Caco-2 (cell line): ENCODE data around the gene LRWD1. TPM values are rescaled to one million over a fixed set of nuclear protein-coding genes. Genes with fewer than 3 reads are reported as not detected.

Experiments used
- BruUV-seq: library from RNA; stranded (reverse); fragments of 400-500 nt; replicated peaks from 2 replicates; lab custom pipeline; 2021; lab: Mats Ljungman, UMichigan
- CTCF ChIA-PET: fragments of 300-600 bp; sonication (Branson Sonifier 250); formaldehyde crosslinking; loops from one replicate; lab custom pipeline; 2022; ENCODE audit warnings: antibody characterized with exemption; lab: Charles Lee
- POLR2A ChIA-PET: fragments of 300-600 bp; sonication (Branson Sonifier 250); formaldehyde crosslinking; loops from one replicate; lab custom pipeline; 2022; ENCODE audit warnings: antibody characterized with exemption; lab: Charles Lee
- DNase-seq, 2 experiments: peaks; one replicate each; pipeline versions ENCODE4 v3.0.0 to v3.0.0-alpha.2; 2020 to 2022
- H3K27me3 ChIP-seq: replicated peaks from 2 replicates; pipeline ENCODE4 v1.6.0; 2011; ENCODE audit warnings: low read length; ENCODE audit not compliant: control insufficient read depth, insufficient read depth
- H3K36me3 ChIP-seq: 2 replicates; pipeline ENCODE4 v1.5.1; 2011; ENCODE audit warnings: low read length; ENCODE audit not compliant: control insufficient read depth, insufficient read depth
- H3K4me1 ChIP-seq: fragments of 250-450 bp; sonication (Bioruptor Pico); 2 replicates; pipeline ENCODE4 v1.5.1; 2020; ENCODE audit warnings: mild to moderate bottlenecking
- H3K4me3 ChIP-seq: 2 replicates; pipeline ENCODE4 v1.5.1; 2011; ENCODE audit warnings: low read depth, mild to moderate bottlenecking, control low read depth, low read length
- H3K9me3 ChIP-seq: fragments of 250-450 bp; sonication (Bioruptor Pico); 2 replicates; pipeline ENCODE4 v1.5.1; 2020; ENCODE audit warnings: mild to moderate bottlenecking, moderate library complexity
- H3K27ac Mint-ChIP-seq: one replicate; pipeline ENCODE4 v1.8.0; 2022; ENCODE audit warnings: mixed read lengths; ENCODE audit not compliant: unreplicated experiment
- H3K27me3 Mint-ChIP-seq: one replicate; pipeline ENCODE4 v1.8.0; 2022; ENCODE audit warnings: mixed read lengths; ENCODE audit not compliant: insufficient read depth, unreplicated experiment
- H3K36me3 Mint-ChIP-seq: one replicate; pipeline ENCODE4 v1.8.0; 2022; ENCODE audit warnings: mild to moderate bottlenecking, mixed read lengths; ENCODE audit not compliant: insufficient read depth, unreplicated experiment
- H3K4me1 Mint-ChIP-seq: one replicate; pipeline ENCODE4 v1.8.0; 2022; ENCODE audit warnings: low read depth, mixed read lengths; ENCODE audit not compliant: unreplicated experiment
- H3K4me3 Mint-ChIP-seq: one replicate; pipeline ENCODE4 v1.8.0; 2022; ENCODE audit warnings: mild to moderate bottlenecking, moderate library complexity, mixed read lengths; ENCODE audit not compliant: unreplicated experiment
- H3K9me3 Mint-ChIP-seq: one replicate; pipeline ENCODE4 v1.8.0; 2022; ENCODE audit warnings: mixed read lengths; ENCODE audit not compliant: unreplicated experiment
- intact Hi-C: fragments of 100-400 bp; cut with micrococcal nuclease; formaldehyde crosslinking; loops from one replicate; pipeline ENCODE4 v1.10.0; 2022; ENCODE audit not compliant: unreplicated experiment
- total RNA-seq: library from RNA; stranded (reverse); gene quantifications from 2 replicates; pipeline ENCODE4 v1.2.3, GENCODE V29; 2022
- TF ChIP-seq, protein P1 (sequence below), 2 experiments: fragments of 200-600 bp in 1 of 2; IDR thresholded peaks; 1 replicate in 1 of 2; 2 replicates in 1 of 2; pipeline versions ENCODE4 v1.5.1 to v1.8.0; 2011 to 2022; ENCODE audit warnings: antibody characterized with exemption in 1 of 2, control low read depth in 1 of 2, inconsistent platforms in 1 of 2, low read depth in 1 of 2, low read length in 1 of 2, mild to moderate bottlenecking in 1 of 2, moderate library complexity in 1 of 2; ENCODE audit not compliant: insufficient read depth in 1 of 2, severe bottlenecking in 1 of 2, unreplicated experiment in 1 of 2

The LRWD1 gene
- total RNA-seq, 1 experiment from 2014 or later: 23.6 TPM

DNA sequence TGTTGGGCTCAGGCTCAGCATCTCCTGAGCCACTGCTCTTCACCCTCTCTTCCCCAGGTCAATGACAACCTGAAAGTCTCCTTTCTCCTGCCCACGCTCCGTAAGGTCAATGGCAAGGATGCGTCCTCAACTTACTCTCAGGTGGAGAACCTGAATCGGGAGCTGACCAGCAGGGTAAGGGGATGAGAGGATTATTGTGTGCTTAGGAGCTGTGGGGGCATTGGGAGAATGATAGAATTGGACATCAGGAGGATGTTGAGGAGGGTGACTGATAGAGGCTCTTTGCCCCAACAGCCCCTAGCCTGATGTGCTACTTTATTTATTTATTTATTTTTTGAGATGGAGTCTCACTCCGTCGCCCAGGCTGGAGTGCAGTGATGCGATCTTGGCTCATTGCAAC is 1.3 kb downstream of the LRWD1 start:
- H3K4me1 Mint-ChIP-seq: peaks cover 8% of the 10 kb centered on the region
- CTCF ChIA-PET: interaction anchor here (0.7 to 1.0 kb wide), 2 partner anchors 8 to 61 kb away, joined by 4 to 7 read pairs; no protein-coding TSS in a partner anchor

DNA sequence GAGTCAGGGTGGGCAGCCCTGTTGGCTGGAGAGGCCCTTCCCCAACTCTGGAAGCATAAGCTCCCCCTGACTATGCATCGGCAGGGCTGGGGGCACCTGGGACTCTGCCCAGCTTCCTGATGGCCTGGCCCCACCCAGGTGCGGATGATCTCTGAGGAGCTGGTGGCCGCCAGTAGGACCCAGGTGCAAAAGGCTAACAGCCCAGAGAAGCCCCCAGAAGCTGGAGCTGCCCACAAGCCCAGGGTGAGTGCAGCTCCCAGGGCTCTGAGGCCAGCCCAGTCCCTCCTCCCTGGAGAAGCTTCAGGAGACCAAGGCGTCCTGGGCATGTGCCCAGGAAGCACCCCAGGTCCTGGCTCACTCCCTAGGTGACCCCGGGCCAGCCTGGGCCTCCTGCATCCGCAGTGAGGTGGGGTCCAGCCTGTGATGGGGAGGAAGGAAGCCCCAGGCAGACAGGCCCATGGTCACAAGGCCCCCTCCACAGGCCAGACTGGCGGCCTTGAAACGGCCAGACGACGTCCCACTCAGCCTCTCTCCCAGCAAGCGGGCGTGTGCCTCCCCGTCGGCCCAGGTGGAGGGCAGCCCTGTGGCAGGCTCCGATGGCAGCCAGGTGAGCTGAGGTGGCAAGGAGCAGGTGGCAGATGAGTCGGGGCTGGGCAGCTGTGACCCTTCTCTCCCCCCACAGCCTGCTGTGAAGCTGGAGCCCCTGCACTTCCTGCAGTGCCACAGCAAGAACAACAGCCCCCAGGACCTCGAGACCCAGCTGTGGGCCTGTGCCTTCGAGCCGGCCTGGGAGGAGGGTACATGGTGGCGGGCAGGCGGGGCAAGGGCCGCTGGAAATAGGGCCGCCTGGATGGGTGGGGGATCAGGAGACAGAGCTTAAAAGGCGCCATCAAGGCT is 3.0 kb downstream of the LRWD1 start:
- intact Hi-C loops: no loop called here
- peaks cover 5% of the 10 kb centered on the region; the same call in 1 of the 2 replicates for H3K4me1 ChIP-seq
- no peak overlapping the region for H3K4me3 ChIP-seq
- Mint-ChIP-seq H3K9me3 (no peaks in the 10 kb centered on the region), H3K27me3 (no peaks in the 10 kb centered on the region), H3K27ac (no peak overlapping the region), H3K36me3 (peaks cover 38% of the 10 kb centered on the region), H3K4me1 (peaks cover 8% of the 10 kb centered on the region), H3K4me3 (no peak overlapping the region)
- CTCF ChIA-PET: interaction anchor here (0.6 to 1.0 kb wide), 2 partner anchors 177 to 477 kb away, joined by 3 read pairs; no protein-coding TSS in a partner anchor
- POLR2A ChIA-PET: no interaction called here
- no peaks in the 10 kb centered on the region; the same call in 1 of the 2 replicates for H3K36me3 ChIP-seq
- H3K9me3 ChIP-seq: no peaks in the 10 kb centered on the region
- H3K27me3 ChIP-seq: no peaks in the 10 kb centered on the region
- BruUV-seq: no TSS peak
- no peak for DNase-seq
- TF ChIP-seq, protein P1, sequence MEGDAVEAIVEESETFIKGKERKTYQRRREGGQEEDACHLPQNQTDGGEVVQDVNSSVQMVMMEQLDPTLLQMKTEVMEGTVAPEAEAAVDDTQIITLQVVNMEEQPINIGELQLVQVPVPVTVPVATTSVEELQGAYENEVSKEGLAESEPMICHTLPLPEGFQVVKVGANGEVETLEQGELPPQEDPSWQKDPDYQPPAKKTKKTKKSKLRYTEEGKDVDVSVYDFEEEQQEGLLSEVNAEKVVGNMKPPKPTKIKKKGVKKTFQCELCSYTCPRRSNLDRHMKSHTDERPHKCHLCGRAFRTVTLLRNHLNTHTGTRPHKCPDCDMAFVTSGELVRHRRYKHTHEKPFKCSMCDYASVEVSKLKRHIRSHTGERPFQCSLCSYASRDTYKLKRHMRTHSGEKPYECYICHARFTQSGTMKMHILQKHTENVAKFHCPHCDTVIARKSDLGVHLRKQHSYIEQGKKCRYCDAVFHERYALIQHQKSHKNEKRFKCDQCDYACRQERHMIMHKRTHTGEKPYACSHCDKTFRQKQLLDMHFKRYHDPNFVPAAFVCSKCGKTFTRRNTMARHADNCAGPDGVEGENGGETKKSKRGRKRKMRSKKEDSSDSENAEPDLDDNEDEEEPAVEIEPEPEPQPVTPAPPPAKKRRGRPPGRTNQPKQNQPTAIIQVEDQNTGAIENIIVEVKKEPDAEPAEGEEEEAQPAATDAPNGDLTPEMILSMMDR (IDR thresholded peaks at IDR 0.05; ENCODE audit: insufficient read depth in 1 of 2, low read depth in 1 of 2, low read length in 1 of 2, severe bottlenecking in 1 of 2, unreplicated experiment in 1 of 2): no peak

More for the DNA sequence above, 1.3 kb downstream of the LRWD1 start:
- H3K4me1 ChIP-seq: peaks cover 5% of the 10 kb centered on the region; the same call in 1 of the 2 replicates
- Mint-ChIP-seq H3K27me3 (no peaks in the 10 kb centered on the region), H3K4me3 (peak overlapping the region; percentile 87), H3K36me3 (peaks cover 31% of the 10 kb centered on the region), H3K9me3 (no peaks in the 10 kb centered on the region), H3K27ac (no peak overlapping the region)
- TF ChIP-seq, protein P1 (IDR thresholded peaks at IDR 0.05; ENCODE audit: insufficient read depth in 1 of 2, low read depth in 1 of 2, low read length in 1 of 2, severe bottlenecking in 1 of 2, unreplicated experiment in 1 of 2): no peak
- TSS peak; percentile 28 for BruUV-seq
- no peak overlapping the region for H3K4me3 ChIP-seq
- H3K27me3 ChIP-seq: no peaks in the 10 kb centered on the region
- no peak for DNase-seq
- POLR2A ChIA-PET: no interaction called here
- H3K9me3 ChIP-seq: no peaks in the 10 kb centered on the region
- intact Hi-C loops: no loop called here
- H3K36me3 ChIP-seq: no peaks in the 10 kb centered on the region; the same call in 1 of the 2 replicates

GRCh38 chr7:102468478-102469350 is 3.9 kb downstream of the LRWD1 start:
- ChIA-PET POLR2A (no interaction called here), CTCF (no interaction called here)
- Histone ChIP-seq H3K4me3 (no peak overlapping the region), H3K27me3 (no peaks in the 10 kb centered on the region), H3K9me3 (no peaks in the 10 kb centered on the region), H3K4me1 (peaks cover 5% of the 10 kb centered on the region; the same call in 1 of the 2 replicates), H3K36me3 (no peaks in the 10 kb centered on the region; the same call in 1 of the 2 replicates)
- peak in 1 of 2 experiments; percentile 33 for DNase-seq
- Mint-ChIP-seq H3K27me3 (no peaks in the 10 kb centered on the region), H3K27ac (no peak overlapping the region), H3K9me3 (no peaks in the 10 kb centered on the region), H3K4me1 (peaks cover 6% of the 10 kb centered on the region), H3K4me3 (no peak overlapping the region), H3K36me3 (peaks cover 45% of the 10 kb centered on the region)
- TF ChIP-seq, protein P1 (IDR thresholded peaks at IDR 0.05; ENCODE audit: insufficient read depth in 1 of 2, low read depth in 1 of 2, low read length in 1 of 2, severe bottlenecking in 1 of 2, unreplicated experiment in 1 of 2): no peak
- BruUV-seq: no TSS peak
- intact Hi-C loops: no loop called here
